Measurements from ENCODE around the gene CEMIP.

- TF ChIP-seq, protein P1, sequence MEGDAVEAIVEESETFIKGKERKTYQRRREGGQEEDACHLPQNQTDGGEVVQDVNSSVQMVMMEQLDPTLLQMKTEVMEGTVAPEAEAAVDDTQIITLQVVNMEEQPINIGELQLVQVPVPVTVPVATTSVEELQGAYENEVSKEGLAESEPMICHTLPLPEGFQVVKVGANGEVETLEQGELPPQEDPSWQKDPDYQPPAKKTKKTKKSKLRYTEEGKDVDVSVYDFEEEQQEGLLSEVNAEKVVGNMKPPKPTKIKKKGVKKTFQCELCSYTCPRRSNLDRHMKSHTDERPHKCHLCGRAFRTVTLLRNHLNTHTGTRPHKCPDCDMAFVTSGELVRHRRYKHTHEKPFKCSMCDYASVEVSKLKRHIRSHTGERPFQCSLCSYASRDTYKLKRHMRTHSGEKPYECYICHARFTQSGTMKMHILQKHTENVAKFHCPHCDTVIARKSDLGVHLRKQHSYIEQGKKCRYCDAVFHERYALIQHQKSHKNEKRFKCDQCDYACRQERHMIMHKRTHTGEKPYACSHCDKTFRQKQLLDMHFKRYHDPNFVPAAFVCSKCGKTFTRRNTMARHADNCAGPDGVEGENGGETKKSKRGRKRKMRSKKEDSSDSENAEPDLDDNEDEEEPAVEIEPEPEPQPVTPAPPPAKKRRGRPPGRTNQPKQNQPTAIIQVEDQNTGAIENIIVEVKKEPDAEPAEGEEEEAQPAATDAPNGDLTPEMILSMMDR (IDR thresholded peaks at IDR 0.05), result no peak
- no peak for TF ChIP-seq POLR2AphosphoS5 (IDR thresholded peaks at IDR 0.05)
Measured at GRCh38 chr15:80934761-80935221, 155.6 kb downstream of the CEMIP start.
